K562 (cell line): Measurements from ENCODE around the gene POLRMT. TPM values are rescaled to one million over a fixed set of nuclear protein-coding genes. Genes with fewer than 3 reads are reported as not detected.
A peak's percentile ranks its signal among the peaks of the same experiment; 100 is the strongest.

Experiments used
- ATAC-seq: fragments of 200-7000 bp; cut with Tn5 transposase; 3 replicates; pipeline ENCODE4 v1.9.1; 2020; ENCODE audit warnings: moderate library complexity
- BruUV-seq: library from RNA; stranded (reverse); fragments of 400-500 nt; replicated peaks from 2 replicates; lab custom pipeline; 2021; lab: Mats Ljungman, UMichigan
- CTCF ChIA-PET: fragments of 300-600 bp; formaldehyde crosslinking; extraction: SDS; loops from one replicate; lab custom pipeline; 2021; ENCODE audit warnings: low intra/inter-chr PET ratio; lab: Yijun Ruan, JAX
- POLR2A ChIA-PET: fragments of 300-600, 350-650 bp; sonication (Branson Sonifier 250); formaldehyde crosslinking; extraction: SDS; loops from one replicate; lab custom pipeline; 2021; ENCODE audit warnings: antibody characterized with exemption, inconsistent platforms; lab: Yijun Ruan, JAX
- DNase-seq, 4 experiments: peaks; one replicate each; pipeline versions ENCODE4 v3.0.0 to v3.0.0-alpha.2; 2011 to 2018; ENCODE audit warnings: low spot score in 3 of 4, mixed read lengths in 3 of 4; ENCODE audit errors: extremely low read depth in 1 of 4
- FAIRE-seq: peaks from 2 replicates; lab custom pipeline; 2011; peaks lifted over from hg19 to GRCh38; lab: Jason Lieb, UNC
- H2AFZ ChIP-seq: 2 replicates; pipeline ENCODE4 v1.6.0; 2011; ENCODE audit warnings: low read depth, low read length, control low read depth, inconsistent platforms
- H3K27ac ChIP-seq: fragments of 200-600 bp; 3 replicates; pipeline ENCODE4 v1.8.0; 2011; ENCODE audit warnings: low read depth, mild to moderate bottlenecking, control low read depth, inconsistent platforms, low read length, moderate library complexity, mixed read lengths; ENCODE audit errors: extremely low read depth
- H3K27me3 ChIP-seq, 2 experiments: fragments of 300-600 bp in 1 of 2; 2 replicates in 1 of 2; 3 replicates in 1 of 2; pipeline versions ENCODE4 v1.6.0 to v1.8.0; 2011; ENCODE audit warnings: inconsistent platforms in 2 of 2, low read length in 2 of 2, mild to moderate bottlenecking in 1 of 2, mixed read lengths in 1 of 2, moderate library complexity in 1 of 2; ENCODE audit not compliant: control insufficient read depth in 2 of 2, insufficient read depth in 2 of 2
- H3K36me3 ChIP-seq: fragments of 300-600 bp; 3 replicates; pipeline ENCODE4 v1.8.0; 2011; ENCODE audit warnings: mild to moderate bottlenecking, low read length, inconsistent platforms; ENCODE audit not compliant: control insufficient read depth, insufficient read depth
- H3K4me1 ChIP-seq, 2 experiments: fragments of 200-600 bp in 1 of 2; replicated peaks in 1 of 2; 2 replicates in 1 of 2; 3 replicates in 1 of 2; pipeline versions ENCODE4 v1.5.1 to v1.8.0; 2011; ENCODE audit warnings: inconsistent platforms in 2 of 2, low read length in 2 of 2, mild to moderate bottlenecking in 1 of 2, mixed read lengths in 1 of 2, moderate library complexity in 1 of 2; ENCODE audit not compliant: control insufficient read depth in 2 of 2, insufficient read depth in 2 of 2
- H3K4me2 ChIP-seq: 2 replicates; pipeline ENCODE4 v1.6.1; 2011; ENCODE audit warnings: low read length, control low read depth, inconsistent platforms, mixed read lengths; ENCODE audit not compliant: insufficient read depth
- H3K4me3 ChIP-seq: fragments of 200-600 bp; sonication (generic), shearing (Covaris generic); 2 replicates; pipeline ENCODE4 v1.5.1; 2016; ENCODE audit warnings: control low read depth, inconsistent platforms
- H3K79me2 ChIP-seq: fragments of 200-600 bp; 3 replicates; pipeline ENCODE4 v1.8.0; 2011; ENCODE audit warnings: low read length, inconsistent platforms; ENCODE audit not compliant: control insufficient read depth, insufficient read depth
- H3K9ac ChIP-seq, 2 experiments: 2 replicates each; pipeline versions ENCODE4 v1.6.0 to v1.6.1; 2011; ENCODE audit warnings: low read depth in 2 of 2, low read length in 2 of 2, control low read depth in 1 of 2, inconsistent platforms in 1 of 2, mild to moderate bottlenecking in 1 of 2, mixed read lengths in 1 of 2; ENCODE audit not compliant: insufficient read depth in 1 of 2
- H3K9me1 ChIP-seq: one replicate; pipeline ENCODE4 v1.6.0; 2011; ENCODE audit warnings: inconsistent platforms, mild to moderate bottlenecking, low read length, moderate library complexity; ENCODE audit not compliant: control insufficient read depth, insufficient read depth
- H3K9me3 ChIP-seq: replicated peaks from 2 replicates; pipeline ENCODE4 v1.5.1; 2011; ENCODE audit warnings: low read depth, low read length, inconsistent platforms; ENCODE audit not compliant: control insufficient read depth, insufficient read depth
- H4K20me1 ChIP-seq: replicated peaks from 2 replicates; pipeline ENCODE4 v1.6.1; 2011; ENCODE audit warnings: low read length, inconsistent platforms, mixed read lengths; ENCODE audit not compliant: control insufficient read depth, insufficient read depth
- BDP1 ChIP-seq: IDR thresholded peaks from 3 replicates; pipeline ENCODE4 v1.6.1; 2011; ENCODE audit not compliant: insufficient read length, insufficient read depth
- CREBBP ChIP-seq: IDR thresholded peaks from one replicate; pipeline ENCODE4 v1.6.1; 2012; ENCODE audit warnings: low read depth, mild to moderate bottlenecking, control low read depth, inconsistent platforms, low read length
- DACH1 ChIP-seq: fragments of 450-650 bp; IDR thresholded peaks from 2 replicates; pipeline ENCODE4 v1.6.1; 2018; ENCODE audit not compliant: partially characterized antibody
- HLTF ChIP-seq: fragments of 450-650 bp; IDR thresholded peaks from 2 replicates; pipeline ENCODE4 v1.6.1; 2016
- MGA ChIP-seq: fragments of 450-650 bp; IDR thresholded peaks from 2 replicates; pipeline ENCODE4 v1.6.1; 2016; ENCODE audit warnings: mild to moderate bottlenecking, moderate library complexity
- SMARCA5 ChIP-seq: fragments of 450-650 bp; IDR thresholded peaks from 2 replicates; pipeline ENCODE4 v1.6.1; 2016
- TCF15 ChIP-seq: fragments of 250-450 bp; sonication (Bioruptor Pico); IDR thresholded peaks from 2 replicates; pipeline ENCODE4 v1.8.0; 2022; ENCODE audit warnings: moderate library complexity, mild to moderate bottlenecking, inconsistent platforms
- ZC3H4 ChIP-seq: sonication (generic); formaldehyde crosslinking; IDR thresholded peaks from 2 replicates; pipeline ENCODE4 v1.9.0; 2021; ENCODE audit warnings: missing genetic modification reagents, borderline replicate concordance
- WGBS: fragments of 100-300 bp; shearing (Covaris generic); methylation state at CpG from one replicate; pipeline ENCODE4 v1.1.6; 2016; ENCODE audit warnings: low coverage, mixed read lengths; ENCODE audit not compliant: insufficient coverage; ENCODE audit errors: missing lambda C conversion rate; 5-methylcytosine and 5-hydroxymethylcytosine counted together
- in situ Hi-C: fragments of 300-500 bp; cut with MboI; formaldehyde crosslinking; loops from 4 replicates; pipeline ENCODE4 v1.15.0; 2018; ENCODE audit warnings: inconsistent platforms, mixed read lengths
- intact Hi-C: fragments of 100-400 bp; cut with micrococcal nuclease; formaldehyde crosslinking; loops from 2 replicates; pipeline ENCODE4 v1.14.2; 2022
- polyA plus RNA-seq, 8 experiments: library from polyadenylated mRNA; depleted of rRNA in 4 of 8; stranded (reverse) in 5 of 8; unstranded in 3 of 8; fragments of >200 nt; fragmentation: Nextera tagmentation in 2 of 8; fragmentation: Illumina TruSeq in 1 of 8; extraction: Ambion mirVana in 2 of 8; extraction: Trizol in 1 of 8; gene quantifications; 2 replicates each; pipeline versions ENCODE4 v1.2.1 to v1.2.3, GENCODE V29; 2011 to 2014; ENCODE audit warnings: inconsistent platforms in 1 of 8, missing spikeins in 1 of 8
- total RNA-seq, 7 experiments: library from RNA; depleted of rRNA in 6 of 7; stranded (reverse); fragments of >200 nt in 6 of 7; fragmentation: Illumina TruSeq in 2 of 7; extraction: Trizol in 2 of 7; gene quantifications; 2 replicates each; pipeline versions ENCODE4 v1.2.1 to v1.2.3, GENCODE V29; 2011 to 2021; ENCODE audit warnings: low replicate concordance in 1 of 7

Gene POLRMT
- total and polyA plus RNA-seq, 9 of the 15 experiments (the other 6 are each of a cell fraction or from before 2014, with no cell fraction given), result 30.3 to 144 (median 68.0) TPM

- TF ChIP-seq HLTF (no peak), SMARCA5 (no peak), TCF15 (CRISPR knock-in tag) (peak; percentile 56; the same call in 1 of the 2 replicates), ZC3H4 (CRISPR knock-in tag) (0 out of 2 replicates have a peak, but pooled peaks have one; percentile 41), CREBBP (no peak)
- TF ChIP-seq, all 486 proteins: peak for 10
Observed at GRCh38 chr19:573519-573825, 59.9 kb downstream of the POLRMT start (continued).

GRCh38 chr19:572743-573518 is 60.4 kb downstream of the POLRMT start:
- intact Hi-C loops, result no loop called here
- peak; percentile 13 for ATAC-seq
- TF ChIP-seq MGA, result no peak
- TF ChIP-seq BDP1, result no peak
- no peak for TF ChIP-seq DACH1

More at GRCh38 chr19:572743-573518, 60.4 kb downstream of the POLRMT start:
- DNase-seq, result peak; percentile 27 to 70 (median 64)
- Histone ChIP-seq H2AFZ (no peak overlapping the region), H3K27ac (peak overlapping the region; percentile 94), H3K27me3 (no peaks in the 10 kb centered on the region), H3K4me1 (peaks cover 28 to 70% of the 10 kb centered on the region in 2 experiments), H4K20me1 (peaks cover 46% of the 10 kb centered on the region), H3K9me3 (peaks cover 8% of the 10 kb centered on the region), H3K36me3 (peaks cover 27% of the 10 kb centered on the region; the same call in 2 of the 3 replicates), H3K9ac (peak overlapping the region; percentile 89 to 96), H3K79me2 (peaks cover 59% of the 10 kb centered on the region), H3K9me1 (peaks cover 15% of the 10 kb centered on the region), H3K4me2 (peak overlapping the region; percentile 92), H3K4me3 (peak overlapping the region; percentile 99)
- TSS peak; percentile 72 for BruUV-seq
- under 1% methylated on average over 41 of the region's 55 CpGs for WGBS
- ChIA-PET CTCF (interaction anchor here (0.5 kb wide), 1 partner anchor 409 kb away, joined by 4 read pairs; no protein-coding TSS in a partner anchor), POLR2A (interaction anchor here (0.6 to 2.2 kb wide), 4 partner anchors 11 to 202 kb away, joined by 3 to 13 read pairs (median 7); no protein-coding TSS in a partner anchor)
- in situ Hi-C loops, result no loop called here
- no peak for FAIRE-seq
